Mesenchymal stem cell (in vitro differentiated cells and primary cell): ENCODE results near the gene MRPL1.

Experiments used
- DNase-seq: peaks from one replicate; pipeline ENCODE4 v3.0.0-alpha.2; 2013
- H2AFZ ChIP-seq: one replicate; pipeline ENCODE4 v1.6.1; 2013; ENCODE audit warnings: low read depth, mild to moderate bottlenecking, control low read depth, inconsistent platforms, low read length, moderate library complexity
- H2AK5ac ChIP-seq: 2 replicates; pipeline ENCODE4 v1.6.1; 2013; ENCODE audit warnings: low read length, moderate library complexity, mild to moderate bottlenecking, inconsistent platforms; ENCODE audit not compliant: severe bottlenecking
- H2BK120ac ChIP-seq: one replicate; pipeline ENCODE4 v1.6.1; 2013; ENCODE audit warnings: low read depth, mild to moderate bottlenecking, inconsistent platforms, low read length, moderate library complexity
- H2BK12ac ChIP-seq, 2 experiments: one replicate each; pipeline ENCODE4 v1.6.1; 2013; ENCODE audit warnings: inconsistent platforms in 2 of 2, low read length in 2 of 2, mild to moderate bottlenecking in 2 of 2, moderate library complexity in 2 of 2, control low read depth in 1 of 2
- H2BK15ac ChIP-seq: one replicate; pipeline ENCODE4 v1.6.1; 2013; ENCODE audit warnings: mild to moderate bottlenecking, low read depth, inconsistent platforms; ENCODE audit not compliant: poor library complexity, severe bottlenecking
- H2BK5ac ChIP-seq: 2 replicates; pipeline ENCODE4 v1.6.1; 2013; ENCODE audit warnings: low read depth, mild to moderate bottlenecking, low read length, control low read depth, inconsistent platforms; ENCODE audit not compliant: poor library complexity, severe bottlenecking
- H3K14ac ChIP-seq, 2 experiments: one replicate each; pipeline ENCODE4 v1.6.1; 2013; ENCODE audit warnings: inconsistent platforms in 2 of 2, low read length in 2 of 2, control low read depth in 1 of 2, mild to moderate bottlenecking in 1 of 2, moderate library complexity in 1 of 2
- H3K18ac ChIP-seq, 2 experiments: one replicate each; pipeline ENCODE4 v1.6.1; 2013; ENCODE audit warnings: inconsistent platforms in 2 of 2, low read length in 2 of 2, control low read depth in 1 of 2, low read depth in 1 of 2, mild to moderate bottlenecking in 1 of 2
- H3K23ac ChIP-seq, 2 experiments: one replicate each; pipeline ENCODE4 v1.6.1; 2013; ENCODE audit warnings: inconsistent platforms in 2 of 2, low read length in 2 of 2, mild to moderate bottlenecking in 2 of 2, moderate library complexity in 2 of 2, control low read depth in 1 of 2
- H3K27ac ChIP-seq: 2 replicates; pipeline ENCODE4 v1.5.1; 2013; ENCODE audit warnings: mild to moderate bottlenecking, moderate library complexity, low read length, control low read depth, inconsistent platforms; ENCODE audit not compliant: poor library complexity, severe bottlenecking
- H3K27me3 ChIP-seq, 2 experiments: 2 replicates each; pipeline versions ENCODE4 v1.6.1 to v1.7.0; 2013; ENCODE audit warnings: low read length in 2 of 2, mild to moderate bottlenecking in 2 of 2, moderate library complexity in 2 of 2, control low read depth in 1 of 2, inconsistent platforms in 1 of 2; ENCODE audit not compliant: control insufficient read depth in 1 of 2, insufficient read depth in 1 of 2
- H3K36me3 ChIP-seq, 2 experiments: 2 replicates each; pipeline versions ENCODE4 v1.6.1 to v1.7.0; 2013; ENCODE audit warnings: low read length in 2 of 2, control low read depth in 1 of 2, inconsistent platforms in 1 of 2, low read depth in 1 of 2, mild to moderate bottlenecking in 1 of 2; ENCODE audit not compliant: insufficient read depth in 2 of 2, control insufficient read depth in 1 of 2
- H3K4ac ChIP-seq, 2 experiments: one replicate each; pipeline ENCODE4 v1.6.1; 2013; ENCODE audit warnings: inconsistent platforms in 2 of 2, low read length in 2 of 2, mild to moderate bottlenecking in 2 of 2, moderate library complexity in 2 of 2, control low read depth in 1 of 2, low read depth in 1 of 2
- H3K4me1 ChIP-seq: 2 replicates; pipeline ENCODE4 v1.6.1; 2013; ENCODE audit warnings: low read depth, low read length, control low read depth; ENCODE audit not compliant: control insufficient read depth, insufficient read depth
- H3K4me2 ChIP-seq: 2 replicates; pipeline ENCODE4 v1.6.1; 2013; ENCODE audit warnings: low read length, mild to moderate bottlenecking, inconsistent platforms; ENCODE audit not compliant: poor library complexity, severe bottlenecking
- H3K4me3 ChIP-seq, 2 experiments: 2 replicates each; pipeline versions ENCODE4 v1.5.1 to v1.7.0; 2013; ENCODE audit warnings: low read length in 2 of 2, mild to moderate bottlenecking in 2 of 2, control low read depth in 1 of 2, low read depth in 1 of 2; ENCODE audit not compliant: insufficient read depth in 1 of 2
- H3K79me1 ChIP-seq: replicated peaks from 2 replicates; pipeline ENCODE4 v1.6.1; 2013; ENCODE audit warnings: mild to moderate bottlenecking, control low read depth, low read length, inconsistent platforms; ENCODE audit not compliant: poor library complexity, severe bottlenecking
- H3K9ac ChIP-seq: 2 replicates; pipeline ENCODE4 v1.7.0; 2013; ENCODE audit warnings: mild to moderate bottlenecking, low read length, moderate library complexity
- H3K9me3 ChIP-seq: 2 replicates; pipeline ENCODE4 v1.7.0; 2013; ENCODE audit warnings: mild to moderate bottlenecking, low read length; ENCODE audit not compliant: control insufficient read depth
- H4K8ac ChIP-seq: one replicate; pipeline ENCODE4 v1.6.1; 2013; ENCODE audit warnings: inconsistent platforms, mild to moderate bottlenecking, low read length, moderate library complexity
- H4K91ac ChIP-seq: one replicate; pipeline ENCODE4 v1.6.1; 2013; ENCODE audit warnings: mild to moderate bottlenecking, low read length, inconsistent platforms
- WGBS: methylation state at CpG from one replicate; pipeline ENCODE4 v1.1.7; 2013; ENCODE audit warnings: mixed read lengths; 5-methylcytosine and 5-hydroxymethylcytosine counted together

MRPL1 gene

GRCh38 chr4:77994194-77994721 is 131.6 kb downstream of the MRPL1 start:
- no peak overlapping the region for H3K18ac ChIP-seq
- no peak overlapping the region for H2BK15ac ChIP-seq
- H3K14ac ChIP-seq, result no peak overlapping the region
- no peak overlapping the region for H4K91ac ChIP-seq
- H2BK12ac ChIP-seq, result no peak overlapping the region
- H3K4me3 ChIP-seq, result no peak overlapping the region
- no peaks in the 10 kb centered on the region for H3K79me1 ChIP-seq
- H3K36me3 ChIP-seq, result no peaks in the 10 kb centered on the region
- no peak overlapping the region for H2BK120ac ChIP-seq
- no peaks in the 10 kb centered on the region for H3K27me3 ChIP-seq
- H3K9ac ChIP-seq, result no peak overlapping the region
- no peak overlapping the region for H3K4ac ChIP-seq
- no peak overlapping the region for H2AFZ ChIP-seq
- no peak overlapping the region for H3K4me2 ChIP-seq
- no peak overlapping the region for H2BK5ac ChIP-seq
- H3K4me1 ChIP-seq, result peaks cover 2% of the 10 kb centered on the region
- H2AK5ac ChIP-seq, result no peak overlapping the region
- DNase-seq, result peak; percentile 70
- no peak overlapping the region for H4K8ac ChIP-seq
- no peak overlapping the region for H3K23ac ChIP-seq
- no peak overlapping the region for H3K27ac ChIP-seq
- no peaks in the 10 kb centered on the region for H3K9me3 ChIP-seq

GRCh38 chr4:77996076-77996475 is 133.4 kb downstream of the MRPL1 start:
- Histone ChIP-seq H3K18ac (no peak overlapping the region), H4K91ac (no peak overlapping the region), H2AFZ (no peak overlapping the region), H3K79me1 (no peaks in the 10 kb centered on the region), H3K9ac (no peak overlapping the region), H3K14ac (no peak overlapping the region), H3K27me3 (no peaks in the 10 kb centered on the region), H3K27ac (no peak overlapping the region), H2AK5ac (no peak overlapping the region), H2BK120ac (no peak overlapping the region), H3K23ac (no peak overlapping the region), H3K4ac (no peak overlapping the region), H3K4me3 (no peak overlapping the region), H3K36me3 (no peaks in the 10 kb centered on the region), H2BK12ac (no peak overlapping the region), H3K9me3 (no peaks in the 10 kb centered on the region), H2BK15ac (no peak overlapping the region), H2BK5ac (no peak overlapping the region), H4K8ac (no peak overlapping the region), H3K4me1 (peaks cover 2% of the 10 kb centered on the region), H3K4me2 (no peak overlapping the region)
- 0% methylated on average over 1 of the region's 3 CpGs for WGBS
- no peak for DNase-seq

GRCh38 chr4:78001531-78001930 is 138.9 kb downstream of the MRPL1 start:
- H3K9ac ChIP-seq, result no peak overlapping the region
- no peak overlapping the region for H4K8ac ChIP-seq
- H2BK120ac ChIP-seq, result no peak overlapping the region
- H3K4me1 ChIP-seq, result no peaks in the 10 kb centered on the region
- no peaks in the 10 kb centered on the region for H3K36me3 ChIP-seq
- H2AK5ac ChIP-seq, result no peak overlapping the region
- no peak overlapping the region for H3K4ac ChIP-seq
- no peak overlapping the region for H4K91ac ChIP-seq
- DNase-seq, result no peak
- H2AFZ ChIP-seq, result no peak overlapping the region
- 96% methylated on average over 1 of the region's 1 CpG for WGBS
- H3K4me3 ChIP-seq, result no peak overlapping the region
- no peak overlapping the region for H3K4me2 ChIP-seq
- H3K18ac ChIP-seq, result no peak overlapping the region
- no peak overlapping the region for H2BK12ac ChIP-seq
- H2BK5ac ChIP-seq, result no peak overlapping the region
- no peaks in the 10 kb centered on the region for H3K9me3 ChIP-seq
- H3K27me3 ChIP-seq, result no peaks in the 10 kb centered on the region
- H3K14ac ChIP-seq, result no peak overlapping the region
- no peak overlapping the region for H2BK15ac ChIP-seq
- no peak overlapping the region for H3K27ac ChIP-seq
- H3K23ac ChIP-seq, result no peak overlapping the region
- H3K79me1 ChIP-seq, result no peaks in the 10 kb centered on the region

- H4K91ac ChIP-seq, result no peak overlapping the region
- no peak overlapping the region for H3K14ac ChIP-seq
- H4K8ac ChIP-seq, result no peak overlapping the region
- H3K36me3 ChIP-seq, result no peaks in the 10 kb centered on the region
- no peaks in the 10 kb centered on the region for H3K9me3 ChIP-seq
- H3K23ac ChIP-seq, result no peak overlapping the region
- H3K27me3 ChIP-seq, result no peaks in the 10 kb centered on the region
- no peak overlapping the region for H3K4me2 ChIP-seq
- DNase-seq, result no peak
- H3K9ac ChIP-seq, result no peak overlapping the region
- H3K4ac ChIP-seq, result no peak overlapping the region
- H2AFZ ChIP-seq, result no peak overlapping the region
- H3K4me3 ChIP-seq, result no peak overlapping the region
- no peak overlapping the region for H3K27ac ChIP-seq
- H3K4me1 ChIP-seq, result no peaks in the 10 kb centered on the region
- no peak overlapping the region for H2BK15ac ChIP-seq
- no peak overlapping the region for H2AK5ac ChIP-seq
- H2BK12ac ChIP-seq, result no peak overlapping the region
- H3K79me1 ChIP-seq, result no peaks in the 10 kb centered on the region
- H2BK120ac ChIP-seq, result no peak overlapping the region
- H3K18ac ChIP-seq, result no peak overlapping the region
- H2BK5ac ChIP-seq, result no peak overlapping the region
- 100% methylated on average over 1 of the region's 4 CpGs for WGBS
These were observed 139.6 kb downstream of the MRPL1 start for GRCh38 chr4:78002260-78002659.
